HG03520 (cell line): ENCODE results near the gene SPDYE3.
A peak's percentile ranks its signal among the peaks of the same experiment; 100 is the strongest.

Experiments
- ATAC-seq: cut with Tn5 transposase; IDR thresholded peaks from one replicate; pipeline ENCODE4 v1.9.1; 2021; ENCODE audit warnings: mild to moderate bottlenecking, moderate library complexity; ENCODE audit not compliant: unreplicated experiment

SPDYE3 gene

GRCh38 chr7:100369105-100369504 is 61.6 kb downstream of the SPDYE3 start:
- peak; percentile 65 for ATAC-seq

- no peak for ATAC-seq
These were observed 62.8 kb downstream of the SPDYE3 start for GRCh38 chr7:100370303-100370702.

- ATAC-seq: no peak
These were observed 63.2 kb downstream of the SPDYE3 start for GRCh38 chr7:100370746-100371145.

DNA sequence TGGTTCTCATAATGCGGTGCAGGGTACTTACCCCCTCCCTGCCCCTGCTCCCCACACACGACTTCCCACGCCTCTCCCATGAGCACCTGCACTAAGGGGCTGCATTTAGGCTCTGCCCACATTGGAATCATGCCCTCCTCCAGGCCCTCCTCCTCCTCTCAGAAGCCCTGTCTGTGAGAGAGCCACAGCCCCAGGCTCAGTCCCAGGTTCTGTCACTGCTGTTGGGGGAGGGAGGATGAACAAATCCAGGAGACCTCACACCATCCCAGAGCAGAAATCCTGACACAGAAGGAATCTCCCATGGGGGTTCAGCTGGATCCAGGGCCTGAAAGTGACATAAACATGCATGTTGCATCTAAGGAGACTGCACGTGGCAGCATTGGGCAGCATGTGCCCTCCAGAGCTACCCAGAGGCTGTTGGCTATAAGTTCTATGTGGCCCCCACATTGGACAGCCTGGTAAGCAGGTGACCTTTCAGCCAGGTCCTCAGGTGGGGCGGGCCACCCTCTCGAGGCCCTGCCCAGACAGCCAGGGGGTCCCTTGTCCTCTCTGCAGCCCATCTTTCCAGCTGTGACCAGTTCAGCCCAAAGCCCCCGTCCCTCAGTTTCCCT is 64.2 kb downstream of the SPDYE3 start:
- no peak for ATAC-seq
